Activated naive CD4-positive, alpha-beta T cell treated with anti-CD3 and anti-CD28 coated beads, Interleukin-2, amount 50 U/mL, for 24 hours (primary cell): ENCODE results near the gene AKAP13.

Source experiments
- H3K27ac Mint-ChIP-seq: one replicate; pipeline ENCODE4 v1.8.0; 2021; ENCODE audit warnings: mild to moderate bottlenecking, mixed read lengths
- H3K27me3 Mint-ChIP-seq: one replicate; pipeline ENCODE4 v1.8.0; 2021; ENCODE audit warnings: mixed read lengths
- H3K36me3 Mint-ChIP-seq: one replicate; pipeline ENCODE4 v1.8.0; 2021; ENCODE audit warnings: mixed read lengths
- H3K4me1 Mint-ChIP-seq: one replicate; pipeline ENCODE4 v1.8.0; 2021; ENCODE audit warnings: mixed read lengths
- H3K4me3 Mint-ChIP-seq: one replicate; pipeline ENCODE4 v1.8.0; 2021; ENCODE audit warnings: mild to moderate bottlenecking, mixed read lengths
- H3K9me3 Mint-ChIP-seq: one replicate; pipeline ENCODE4 v1.8.0; 2021; ENCODE audit warnings: mixed read lengths

The AKAP13 gene

DNA sequence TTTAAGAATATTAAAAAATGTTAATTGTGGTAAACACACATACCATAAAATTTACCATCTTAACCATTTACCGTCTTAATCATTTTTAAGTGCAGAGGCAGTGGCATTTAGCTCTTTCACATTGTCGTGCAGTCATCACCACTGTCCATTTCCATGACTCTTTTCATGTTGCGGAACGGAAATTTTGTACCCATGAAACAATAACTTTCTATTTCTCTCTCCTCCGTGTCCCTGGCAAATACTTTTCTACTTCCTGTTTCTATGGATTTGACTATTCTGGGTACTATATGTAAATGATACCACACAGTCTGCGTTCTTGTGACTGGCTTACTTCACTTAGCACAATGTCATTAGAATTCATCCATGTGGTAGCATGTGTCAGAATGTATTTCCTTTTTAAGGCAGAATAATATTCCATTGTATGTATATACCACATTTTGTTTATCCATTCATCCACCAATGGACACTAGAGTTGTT, 27.9 kb downstream of the AKAP13 start:
- Mint-ChIP-seq H3K4me1 (peaks cover 90% of the 10 kb centered on the region), H3K27ac (peak overlapping the region; percentile 96), H3K36me3 (peaks cover 9% of the 10 kb centered on the region), H3K9me3 (peaks cover 5% of the 10 kb centered on the region), H3K27me3 (no peaks in the 10 kb centered on the region), H3K4me3 (peak overlapping the region; percentile 33)

- H3K4me3 Mint-ChIP-seq, result peak overlapping the region; percentile 47
These were observed 31.7 kb downstream of the AKAP13 start for GRCh38 chr15:85412066-85412465.

DNA sequence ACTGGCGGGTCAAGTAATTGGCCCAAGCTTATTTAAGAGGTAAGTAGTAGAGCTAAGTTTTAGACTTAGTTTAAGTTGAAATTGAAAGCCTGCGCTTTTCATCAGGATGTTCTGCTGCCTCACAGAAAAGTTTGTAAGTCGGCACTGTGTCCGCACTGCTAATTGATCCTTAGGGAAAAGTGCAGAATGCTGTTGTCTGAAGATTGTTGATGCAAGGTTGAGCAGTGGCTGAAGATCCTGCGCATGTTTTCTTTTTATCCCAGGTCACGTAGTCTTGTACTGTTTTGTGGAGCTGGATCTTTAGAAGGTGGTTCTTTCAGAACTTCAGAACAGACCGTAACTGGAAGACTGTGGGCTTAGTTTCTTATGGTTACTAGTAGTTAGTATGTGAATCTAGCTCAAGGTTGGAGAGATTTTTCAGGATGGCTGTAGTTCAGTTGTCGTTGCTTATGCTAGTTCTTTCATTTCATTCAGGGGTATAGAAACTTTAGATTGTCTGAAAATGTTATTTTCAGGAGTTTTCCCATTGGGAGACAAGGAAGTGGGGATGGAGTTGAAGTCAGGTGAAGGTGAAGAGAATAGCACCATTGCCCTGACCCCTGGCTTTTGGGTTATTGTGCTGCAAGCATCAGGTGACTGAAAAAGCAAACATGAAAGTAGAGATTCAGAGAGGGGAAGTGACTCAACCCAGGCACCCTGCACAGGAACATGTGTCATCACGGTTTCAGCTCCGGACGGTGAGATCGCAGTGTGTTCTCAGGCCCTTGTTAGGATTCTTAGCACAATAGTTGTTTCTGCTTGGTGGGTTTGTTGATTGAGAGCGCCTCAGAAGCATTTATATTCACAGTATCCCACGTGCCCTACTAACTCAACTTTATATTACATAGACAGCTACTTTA, 32.8 kb downstream of the AKAP13 start:
- Mint-ChIP-seq H3K9me3 (peaks cover 5% of the 10 kb centered on the region), H3K4me1 (peaks cover 84% of the 10 kb centered on the region), H3K4me3 (peak overlapping the region; percentile 71), H3K27ac (peak overlapping the region; percentile 94), H3K36me3 (peaks cover 10% of the 10 kb centered on the region), H3K27me3 (no peaks in the 10 kb centered on the region)

More at GRCh38 chr15:85412066-85412465, 31.7 kb downstream of the AKAP13 start:
- Mint-ChIP-seq H3K4me1 (peaks cover 87% of the 10 kb centered on the region), H3K36me3 (peaks cover 10% of the 10 kb centered on the region), H3K27ac (peak overlapping the region; percentile 87), H3K9me3 (peaks cover 5% of the 10 kb centered on the region), H3K27me3 (no peaks in the 10 kb centered on the region)

- Mint-ChIP-seq H3K27ac (peak overlapping the region; percentile 93), H3K4me1 (peaks cover 84% of the 10 kb centered on the region), H3K27me3 (no peaks in the 10 kb centered on the region), H3K9me3 (no peaks in the 10 kb centered on the region), H3K36me3 (peaks cover 10% of the 10 kb centered on the region), H3K4me3 (peak overlapping the region; percentile 68)
These were observed 33.6 kb downstream of the AKAP13 start for GRCh38 chr15:85414037-85414436.

DNA sequence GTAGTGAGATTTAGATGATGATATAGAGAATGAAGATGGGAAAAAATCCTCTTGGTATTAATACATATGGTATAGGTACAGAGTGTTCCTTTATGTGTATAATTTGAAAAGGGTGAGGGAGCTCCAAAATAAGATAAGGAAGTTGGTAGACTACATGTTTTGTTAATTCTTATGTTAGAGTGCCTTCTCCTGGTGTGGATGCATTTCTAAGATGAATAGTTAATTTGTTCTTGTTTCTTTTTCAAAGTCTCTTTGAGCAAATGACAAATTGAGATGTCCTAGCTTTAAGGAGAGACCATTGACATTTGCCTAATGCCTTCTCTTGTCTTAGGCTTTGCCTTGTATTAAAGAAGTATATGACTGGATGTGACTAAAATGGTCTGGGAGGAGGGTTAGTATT, 34.1 kb downstream of the AKAP13 start:
- Mint-ChIP-seq H3K4me3 (peak overlapping the region; percentile 68), H3K4me1 (peaks cover 88% of the 10 kb centered on the region), H3K27me3 (no peaks in the 10 kb centered on the region), H3K36me3 (peaks cover 14% of the 10 kb centered on the region), H3K27ac (peak overlapping the region; percentile 93), H3K9me3 (no peaks in the 10 kb centered on the region)

- Mint-ChIP-seq H3K9me3 (no peaks in the 10 kb centered on the region), H3K36me3 (peaks cover 15% of the 10 kb centered on the region), H3K27me3 (no peaks in the 10 kb centered on the region), H3K27ac (peak overlapping the region; percentile 93), H3K4me1 (peaks cover 90% of the 10 kb centered on the region), H3K4me3 (peak overlapping the region; percentile 68)
These were observed 34.6 kb downstream of the AKAP13 start for GRCh38 chr15:85414991-85415390.

GRCh38 chr15:85415783-85416182, 35.4 kb downstream of the AKAP13 start:
- Mint-ChIP-seq H3K36me3 (peaks cover 15% of the 10 kb centered on the region), H3K27me3 (no peaks in the 10 kb centered on the region), H3K4me3 (no peak overlapping the region), H3K27ac (peak overlapping the region; percentile 73), H3K4me1 (peaks cover 89% of the 10 kb centered on the region), H3K9me3 (no peaks in the 10 kb centered on the region)

GRCh38 chr15:85417276-85417675, 36.9 kb downstream of the AKAP13 start:
- H3K4me1 Mint-ChIP-seq, result peaks cover 89% of the 10 kb centered on the region
- no peak overlapping the region for H3K27ac Mint-ChIP-seq
- H3K36me3 Mint-ChIP-seq, result peaks cover 11% of the 10 kb centered on the region
- H3K9me3 Mint-ChIP-seq, result no peaks in the 10 kb centered on the region
- H3K27me3 Mint-ChIP-seq, result no peaks in the 10 kb centered on the region
- no peak overlapping the region for H3K4me3 Mint-ChIP-seq

- peaks cover 13% of the 10 kb centered on the region for H3K36me3 Mint-ChIP-seq
- peaks cover 88% of the 10 kb centered on the region for H3K4me1 Mint-ChIP-seq
- H3K4me3 Mint-ChIP-seq, result peak overlapping the region; percentile 1
- H3K27me3 Mint-ChIP-seq, result no peaks in the 10 kb centered on the region
- H3K27ac Mint-ChIP-seq, result peak overlapping the region; percentile 68
- no peaks in the 10 kb centered on the region for H3K9me3 Mint-ChIP-seq
These were observed 38.8 kb downstream of the AKAP13 start for GRCh38 chr15:85419161-85419560.

- H3K4me3 Mint-ChIP-seq, result peak overlapping the region; percentile 23
- H3K9me3 Mint-ChIP-seq, result no peaks in the 10 kb centered on the region
- no peaks in the 10 kb centered on the region for H3K27me3 Mint-ChIP-seq
- no peak overlapping the region for H3K27ac Mint-ChIP-seq
- peaks cover 10% of the 10 kb centered on the region for H3K36me3 Mint-ChIP-seq
- peaks cover 83% of the 10 kb centered on the region for H3K4me1 Mint-ChIP-seq
These were observed 40.9 kb downstream of the AKAP13 start for GRCh38 chr15:85421116-85421925.

DNA sequence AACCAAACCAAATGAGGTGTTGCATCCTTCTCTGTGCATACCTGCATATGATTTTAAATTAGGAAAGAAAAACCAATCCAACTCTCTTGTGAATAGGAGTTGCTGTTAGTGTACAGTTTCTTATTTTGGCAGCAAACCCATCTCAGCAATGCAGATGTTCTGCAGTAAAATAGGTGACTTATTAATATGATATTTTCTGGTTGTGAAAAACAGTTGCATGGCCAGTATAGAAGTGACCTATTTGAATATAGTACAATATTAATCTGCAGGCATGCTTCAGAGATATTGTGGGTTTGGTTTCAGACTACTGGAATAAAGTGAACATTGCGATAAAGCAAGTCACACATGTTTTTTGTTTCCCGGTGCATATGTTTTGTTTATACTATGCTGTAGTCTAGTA, 42.2 kb downstream of the AKAP13 start:
- Mint-ChIP-seq H3K4me3 (no peak overlapping the region), H3K9me3 (no peaks in the 10 kb centered on the region), H3K27me3 (no peaks in the 10 kb centered on the region), H3K36me3 (peaks cover 10% of the 10 kb centered on the region), H3K27ac (no peak overlapping the region), H3K4me1 (peaks cover 81% of the 10 kb centered on the region)

DNA sequence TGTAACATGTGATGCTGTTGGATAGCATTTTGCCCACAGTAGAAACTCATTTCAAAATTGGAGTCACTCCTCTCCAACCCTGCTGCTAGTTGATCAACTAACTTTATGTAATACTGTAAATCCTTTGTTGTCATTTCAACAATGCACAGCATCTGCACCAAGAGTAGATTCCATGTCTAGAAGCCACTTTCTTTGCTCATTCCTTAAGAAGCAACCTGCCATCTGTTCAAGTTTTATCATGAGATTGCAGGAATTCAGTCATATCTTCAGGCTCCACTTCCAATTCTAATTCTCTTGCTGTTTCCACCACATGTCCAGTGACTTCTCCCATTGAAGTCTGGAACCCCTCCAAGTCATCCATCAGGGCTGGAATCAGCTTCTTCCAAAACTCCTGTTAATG, 42.9 kb downstream of the AKAP13 start:
- Mint-ChIP-seq H3K27ac (no peak overlapping the region), H3K4me3 (peak overlapping the region; percentile 27), H3K36me3 (peaks cover 10% of the 10 kb centered on the region), H3K27me3 (no peaks in the 10 kb centered on the region), H3K4me1 (peaks cover 85% of the 10 kb centered on the region), H3K9me3 (no peaks in the 10 kb centered on the region)

DNA sequence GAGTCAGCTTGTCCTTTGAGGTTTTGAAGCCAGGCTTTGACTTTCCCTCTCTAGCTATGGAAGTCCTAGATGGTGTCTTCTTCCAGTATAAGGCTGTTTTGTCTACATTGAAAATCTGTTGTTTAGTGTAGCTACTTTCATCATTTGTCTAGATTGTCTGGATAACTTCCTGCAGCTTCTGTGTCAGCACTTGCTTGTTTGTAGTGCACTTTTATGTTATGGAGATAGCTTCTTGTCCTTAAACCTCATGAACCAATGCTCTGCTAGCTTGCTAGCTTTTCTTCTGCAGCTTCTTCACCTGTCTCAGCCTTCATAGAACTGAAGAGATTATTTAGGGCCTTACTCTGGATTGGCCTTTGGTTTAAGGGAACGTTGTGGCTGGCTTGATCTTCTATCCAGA, 43.8 kb downstream of the AKAP13 start:
- peaks cover 10% of the 10 kb centered on the region for H3K36me3 Mint-ChIP-seq
- H3K4me3 Mint-ChIP-seq, result no peak overlapping the region
- no peaks in the 10 kb centered on the region for H3K27me3 Mint-ChIP-seq
- H3K9me3 Mint-ChIP-seq, result no peaks in the 10 kb centered on the region
- no peak overlapping the region for H3K27ac Mint-ChIP-seq
- H3K4me1 Mint-ChIP-seq, result peaks cover 85% of the 10 kb centered on the region

DNA sequence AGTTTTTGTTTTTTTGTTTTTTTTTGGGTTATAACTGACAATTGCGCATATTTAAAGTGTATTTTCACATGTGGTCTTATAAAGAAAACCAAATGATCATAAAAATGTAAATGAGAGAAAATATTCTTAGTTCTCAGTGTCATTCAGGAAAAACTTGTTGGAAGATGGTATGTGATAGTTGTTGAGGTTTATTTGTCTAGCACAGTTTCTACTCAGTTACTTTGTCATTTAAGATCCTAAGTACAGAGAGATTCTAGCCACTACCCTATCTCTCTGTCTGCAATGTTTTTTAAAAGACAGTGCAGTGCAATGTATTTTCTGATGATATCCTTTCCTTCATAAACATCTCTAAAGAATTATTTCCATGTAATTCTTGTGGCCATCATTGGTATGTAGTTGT, 46.1 kb downstream of the AKAP13 start:
- Mint-ChIP-seq H3K36me3 (peaks cover 2% of the 10 kb centered on the region), H3K9me3 (no peaks in the 10 kb centered on the region), H3K27ac (no peak overlapping the region), H3K4me1 (peaks cover 88% of the 10 kb centered on the region), H3K27me3 (no peaks in the 10 kb centered on the region), H3K4me3 (no peak overlapping the region)

DNA sequence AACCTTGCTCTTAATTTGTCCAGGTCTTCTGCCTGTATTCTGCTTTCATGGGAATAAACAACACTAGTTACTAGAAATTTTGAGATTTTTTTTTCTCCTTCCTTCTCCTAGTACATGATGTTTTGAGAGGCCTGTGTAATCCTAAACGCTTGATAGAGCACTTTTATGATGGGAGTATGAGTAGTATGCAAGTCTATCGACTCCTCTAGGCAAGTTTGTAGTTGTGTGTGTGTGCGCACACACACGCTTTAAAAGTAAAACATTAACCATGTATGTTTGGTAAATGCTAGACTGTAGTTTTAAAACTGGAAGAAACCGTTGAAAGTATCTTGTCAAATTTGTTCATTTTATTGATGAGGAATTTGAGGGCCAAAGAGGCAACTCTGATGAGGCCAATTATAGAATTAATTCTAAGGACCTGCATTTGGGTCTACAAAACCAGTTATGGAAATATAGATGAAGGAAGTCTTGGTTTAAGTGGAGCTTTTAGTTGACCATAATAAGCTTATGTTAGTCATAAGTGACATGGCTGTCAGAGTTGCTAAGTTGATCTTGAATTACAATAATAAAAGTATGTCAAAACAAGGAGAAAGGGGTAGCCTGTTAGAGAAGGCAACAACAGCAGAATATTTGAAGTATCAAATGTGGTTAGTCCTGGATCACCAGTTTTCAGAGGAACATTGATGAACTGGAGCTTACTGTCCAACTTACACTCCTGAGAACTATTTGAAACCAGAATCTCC, 47.1 kb downstream of the AKAP13 start:
- no peaks in the 10 kb centered on the region for H3K9me3 Mint-ChIP-seq
- no peaks in the 10 kb centered on the region for H3K27me3 Mint-ChIP-seq
- peaks cover 2% of the 10 kb centered on the region for H3K36me3 Mint-ChIP-seq
- no peak overlapping the region for H3K4me3 Mint-ChIP-seq
- no peak overlapping the region for H3K27ac Mint-ChIP-seq
- peaks cover 88% of the 10 kb centered on the region for H3K4me1 Mint-ChIP-seq
